Loucy (cell line): ENCODE data around the gene AFF3.
A peak's percentile ranks its signal among the peaks of the same experiment; 100 is the strongest.

Experiments used
- H2AFZ ChIP-seq: fragments of 200-600 bp; sonication (generic); 2 replicates; pipeline ENCODE4 v1.6.0; 2016; ENCODE audit warnings: antibody characterized with exemption, mild to moderate bottlenecking, low read length, moderate library complexity
- H3F3A ChIP-seq: fragments of 200-600 bp; 2 replicates; pipeline ENCODE4 v1.6.0; 2016; ENCODE audit warnings: antibody characterized with exemption, low read depth, mild to moderate bottlenecking
- H3K27me3 ChIP-seq: fragments of 200-600 bp; sonication (generic); 2 replicates; pipeline ENCODE4 v1.6.1; 2014; ENCODE audit warnings: low read length, mild to moderate bottlenecking; ENCODE audit not compliant: insufficient read depth, poor library complexity, severe bottlenecking
- H3K36me3 ChIP-seq: fragments of 200-600 bp; sonication (generic); 2 replicates; pipeline ENCODE4 v1.6.1; 2016; ENCODE audit warnings: low read length; ENCODE audit not compliant: insufficient read depth
- H3K4me1 ChIP-seq: fragments of 200-600 bp; sonication (generic); 2 replicates; pipeline ENCODE4 v1.5.1; 2014; ENCODE audit warnings: low read length, mild to moderate bottlenecking; ENCODE audit not compliant: insufficient read depth, poor library complexity, severe bottlenecking
- H3K4me2 ChIP-seq: fragments of 200-600 bp; sonication (generic); 2 replicates; pipeline ENCODE4 v1.6.0; 2014; ENCODE audit warnings: antibody characterized with exemption, low read length, low read depth, mild to moderate bottlenecking; ENCODE audit not compliant: poor library complexity, severe bottlenecking
- H3K4me3 ChIP-seq: fragments of 200-600 bp; sonication (generic); 2 replicates; pipeline ENCODE4 v1.5.1; 2014; ENCODE audit warnings: low read length, mild to moderate bottlenecking, mixed read lengths; ENCODE audit not compliant: poor library complexity, severe bottlenecking
- H3K79me2 ChIP-seq: fragments of 200-600 bp; sonication (generic); 2 replicates; pipeline ENCODE4 v1.6.1; 2014; ENCODE audit warnings: low read length; ENCODE audit not compliant: insufficient read depth
- H3K9ac ChIP-seq: fragments of 200-600 bp; sonication (generic); 2 replicates; pipeline ENCODE4 v1.6.0; 2014; ENCODE audit warnings: mild to moderate bottlenecking, low read depth, low read length, moderate library complexity; ENCODE audit not compliant: poor library complexity, severe bottlenecking
- H3K9me2 ChIP-seq: fragments of 200-600 bp; sonication (generic); replicated peaks from 2 replicates; pipeline ENCODE4 v1.6.1; 2016; ENCODE audit warnings: low read depth, low read length, mixed read lengths
- H3K9me3 ChIP-seq: fragments of 200-600 bp; sonication (generic); 2 replicates; pipeline ENCODE4 v1.6.1; 2014; ENCODE audit warnings: mild to moderate bottlenecking, antibody characterized with exemption, low read length, low read depth; ENCODE audit not compliant: insufficient read depth
- H4K20me1 ChIP-seq: fragments of 200-600 bp; sonication (generic); 2 replicates; pipeline ENCODE4 v1.6.0; 2014; ENCODE audit warnings: antibody characterized with exemption, low read length, mild to moderate bottlenecking; ENCODE audit not compliant: insufficient read depth, poor library complexity, severe bottlenecking
- CTCF ChIP-seq: fragments of 200-600 bp; sonication (generic); conservative IDR thresholded peaks from 2 replicates; pipeline ENCODE4 v1.5.1; 2014; ENCODE audit warnings: mild to moderate bottlenecking, antibody characterized with exemption, low read length
- EZH2phosphoT487 ChIP-seq: fragments of 200-600 bp; IDR thresholded peaks from 2 replicates; pipeline ENCODE4 v1.6.1; 2018; ENCODE audit warnings: antibody characterized with exemption, mild to moderate bottlenecking, moderate library complexity, borderline replicate concordance

The AFF3 gene

GRCh38 chr2:99840831-99841230 is 301.6 kb downstream of the AFF3 start:
- Histone ChIP-seq H3K27me3 (no peaks in the 10 kb centered on the region), H3K4me3 (no peak overlapping the region), H3K9ac (no peak overlapping the region), H3F3A (no peaks in the 10 kb centered on the region), H3K4me1 (peaks cover 27% of the 10 kb centered on the region), H2AFZ (no peak overlapping the region), H3K36me3 (no peaks in the 10 kb centered on the region), H4K20me1 (no peaks in the 10 kb centered on the region), H3K9me2 (no peaks in the 10 kb centered on the region), H3K4me2 (no peak overlapping the region), H3K79me2 (no peaks in the 10 kb centered on the region), H3K9me3 (no peaks in the 10 kb centered on the region)
- peak; percentile 39 for TF ChIP-seq CTCF
- no peak for TF ChIP-seq EZH2phosphoT487

GRCh38 chr2:99836690-99837605 is 305.4 kb downstream of the AFF3 start:
- no peaks in the 10 kb centered on the region for H3K36me3 ChIP-seq
- no peaks in the 10 kb centered on the region for H4K20me1 ChIP-seq
- H3K4me1 ChIP-seq: peaks cover 60% of the 10 kb centered on the region
- TF ChIP-seq EZH2phosphoT487: no peak
- TF ChIP-seq CTCF: no peak
- H3K4me3 ChIP-seq: peak overlapping the region; percentile 18
- no peaks in the 10 kb centered on the region for H3K9me3 ChIP-seq
- H3F3A ChIP-seq: no peaks in the 10 kb centered on the region
- H3K9ac ChIP-seq: peak overlapping the region; percentile 41
- no peaks in the 10 kb centered on the region for H3K9me2 ChIP-seq
- no peak overlapping the region for H2AFZ ChIP-seq
- H3K27me3 ChIP-seq: no peaks in the 10 kb centered on the region
- H3K4me2 ChIP-seq: peak overlapping the region; percentile 62
- no peaks in the 10 kb centered on the region for H3K79me2 ChIP-seq

GRCh38 chr2:99834426-99834825 is 308.0 kb downstream of the AFF3 start:
- Histone ChIP-seq H3F3A (no peaks in the 10 kb centered on the region), H3K9ac (no peak overlapping the region), H4K20me1 (no peaks in the 10 kb centered on the region), H3K79me2 (no peaks in the 10 kb centered on the region), H2AFZ (no peak overlapping the region), H3K4me2 (peak overlapping the region; percentile 53), H3K36me3 (no peaks in the 10 kb centered on the region), H3K4me3 (no peak overlapping the region), H3K4me1 (peaks cover 60% of the 10 kb centered on the region), H3K9me2 (no peaks in the 10 kb centered on the region), H3K9me3 (no peaks in the 10 kb centered on the region), H3K27me3 (no peaks in the 10 kb centered on the region)
- TF ChIP-seq CTCF (no peak), EZH2phosphoT487 (no peak)
